Activated naive CD8-positive, alpha-beta T cell (primary cell): ENCODE data around the gene IGSF21.

Experiments
- H3K27ac Mint-ChIP-seq: one replicate; pipeline ENCODE4 v1.8.0; 2021; ENCODE audit warnings: mixed read lengths
- H3K27me3 Mint-ChIP-seq: one replicate; pipeline ENCODE4 v1.8.0; 2021; ENCODE audit warnings: mixed read lengths
- H3K36me3 Mint-ChIP-seq: one replicate; pipeline ENCODE4 v1.8.0; 2021; ENCODE audit warnings: mixed read lengths
- H3K4me1 Mint-ChIP-seq: one replicate; pipeline ENCODE4 v1.8.0; 2021; ENCODE audit warnings: low read depth, mixed read lengths
- H3K4me3 Mint-ChIP-seq: one replicate; pipeline ENCODE4 v1.8.0; 2021; ENCODE audit warnings: mild to moderate bottlenecking, mixed read lengths
- H3K9me3 Mint-ChIP-seq: one replicate; pipeline ENCODE4 v1.8.0; 2021; ENCODE audit warnings: low read depth, mixed read lengths

The IGSF21 gene

GRCh38 chr1:18297896-18298648 lies 190.5 kb downstream of the IGSF21 start:
- Mint-ChIP-seq H3K4me1 (no peaks in the 10 kb centered on the region), H3K9me3 (no peaks in the 10 kb centered on the region), H3K27ac (no peak overlapping the region), H3K4me3 (no peak overlapping the region), H3K36me3 (no peaks in the 10 kb centered on the region), H3K27me3 (peaks cover 23% of the 10 kb centered on the region)

- peaks cover 19% of the 10 kb centered on the region for H3K27me3 Mint-ChIP-seq
- no peaks in the 10 kb centered on the region for H3K36me3 Mint-ChIP-seq
- H3K4me1 Mint-ChIP-seq, result no peaks in the 10 kb centered on the region
- no peak overlapping the region for H3K4me3 Mint-ChIP-seq
- H3K9me3 Mint-ChIP-seq, result no peaks in the 10 kb centered on the region
- no peak overlapping the region for H3K27ac Mint-ChIP-seq
These were observed 192.1 kb downstream of the IGSF21 start for GRCh38 chr1:18299441-18300338.

- Mint-ChIP-seq H3K27ac (no peak overlapping the region), H3K4me3 (no peak overlapping the region), H3K36me3 (no peaks in the 10 kb centered on the region), H3K27me3 (peaks cover 17% of the 10 kb centered on the region), H3K4me1 (no peaks in the 10 kb centered on the region), H3K9me3 (no peaks in the 10 kb centered on the region)
These were observed 192.8 kb downstream of the IGSF21 start for GRCh38 chr1:18300376-18300775.

- Mint-ChIP-seq H3K4me3 (no peak overlapping the region), H3K27me3 (peaks cover 4% of the 10 kb centered on the region), H3K9me3 (no peaks in the 10 kb centered on the region), H3K27ac (no peak overlapping the region), H3K36me3 (no peaks in the 10 kb centered on the region), H3K4me1 (no peaks in the 10 kb centered on the region)
These were observed 195.3 kb downstream of the IGSF21 start for GRCh38 chr1:18302788-18303413.

GRCh38 chr1:18304151-18304869 lies 196.7 kb downstream of the IGSF21 start:
- peaks cover 2% of the 10 kb centered on the region for H3K27me3 Mint-ChIP-seq
- H3K9me3 Mint-ChIP-seq, result no peaks in the 10 kb centered on the region
- no peak overlapping the region for H3K4me3 Mint-ChIP-seq
- no peak overlapping the region for H3K27ac Mint-ChIP-seq
- H3K36me3 Mint-ChIP-seq, result no peaks in the 10 kb centered on the region
- no peaks in the 10 kb centered on the region for H3K4me1 Mint-ChIP-seq

- H3K4me1 Mint-ChIP-seq, result no peaks in the 10 kb centered on the region
- H3K27ac Mint-ChIP-seq, result no peak overlapping the region
- H3K4me3 Mint-ChIP-seq, result no peak overlapping the region
- no peaks in the 10 kb centered on the region for H3K27me3 Mint-ChIP-seq
- H3K9me3 Mint-ChIP-seq, result no peaks in the 10 kb centered on the region
- H3K36me3 Mint-ChIP-seq, result no peaks in the 10 kb centered on the region
These were observed 197.7 kb downstream of the IGSF21 start for GRCh38 chr1:18305182-18305795.

- peaks cover 2% of the 10 kb centered on the region for H3K27me3 Mint-ChIP-seq
- no peaks in the 10 kb centered on the region for H3K4me1 Mint-ChIP-seq
- no peak overlapping the region for H3K27ac Mint-ChIP-seq
- no peaks in the 10 kb centered on the region for H3K36me3 Mint-ChIP-seq
- H3K9me3 Mint-ChIP-seq, result no peaks in the 10 kb centered on the region
- H3K4me3 Mint-ChIP-seq, result no peak overlapping the region
These were observed 199.8 kb downstream of the IGSF21 start for GRCh38 chr1:18307329-18307898.

- no peaks in the 10 kb centered on the region for H3K9me3 Mint-ChIP-seq
- no peak overlapping the region for H3K4me3 Mint-ChIP-seq
- H3K4me1 Mint-ChIP-seq, result no peaks in the 10 kb centered on the region
- H3K27me3 Mint-ChIP-seq, result peaks cover 2% of the 10 kb centered on the region
- no peaks in the 10 kb centered on the region for H3K36me3 Mint-ChIP-seq
- H3K27ac Mint-ChIP-seq, result no peak overlapping the region
These were observed 202.1 kb downstream of the IGSF21 start for GRCh38 chr1:18309552-18310155.

GRCh38 chr1:18312961-18313360 lies 205.4 kb downstream of the IGSF21 start:
- Mint-ChIP-seq H3K36me3 (no peaks in the 10 kb centered on the region), H3K4me3 (no peak overlapping the region), H3K4me1 (no peaks in the 10 kb centered on the region), H3K9me3 (no peaks in the 10 kb centered on the region), H3K27ac (no peak overlapping the region), H3K27me3 (peaks cover 2% of the 10 kb centered on the region)

GRCh38 chr1:18313523-18313922 lies 205.9 kb downstream of the IGSF21 start:
- H3K36me3 Mint-ChIP-seq, result no peaks in the 10 kb centered on the region
- H3K27ac Mint-ChIP-seq, result no peak overlapping the region
- H3K9me3 Mint-ChIP-seq, result no peaks in the 10 kb centered on the region
- H3K4me3 Mint-ChIP-seq, result no peak overlapping the region
- no peaks in the 10 kb centered on the region for H3K4me1 Mint-ChIP-seq
- H3K27me3 Mint-ChIP-seq, result peaks cover 2% of the 10 kb centered on the region

- H3K9me3 Mint-ChIP-seq, result peaks cover 3% of the 10 kb centered on the region
- H3K4me1 Mint-ChIP-seq, result no peaks in the 10 kb centered on the region
- no peaks in the 10 kb centered on the region for H3K36me3 Mint-ChIP-seq
- H3K27ac Mint-ChIP-seq, result no peak overlapping the region
- no peak overlapping the region for H3K4me3 Mint-ChIP-seq
- H3K27me3 Mint-ChIP-seq, result peaks cover 2% of the 10 kb centered on the region
These were observed 206.8 kb downstream of the IGSF21 start for GRCh38 chr1:18314399-18314798.

- Mint-ChIP-seq H3K27ac (no peak overlapping the region), H3K4me1 (no peaks in the 10 kb centered on the region), H3K4me3 (no peak overlapping the region), H3K9me3 (peaks cover 3% of the 10 kb centered on the region), H3K27me3 (peaks cover 2% of the 10 kb centered on the region), H3K36me3 (no peaks in the 10 kb centered on the region)
These were observed 207.9 kb downstream of the IGSF21 start for GRCh38 chr1:18315449-18315848.

GRCh38 chr1:18316764-18317163 lies 209.2 kb downstream of the IGSF21 start:
- H3K36me3 Mint-ChIP-seq, result no peaks in the 10 kb centered on the region
- H3K27me3 Mint-ChIP-seq, result peaks cover 2% of the 10 kb centered on the region
- no peaks in the 10 kb centered on the region for H3K4me1 Mint-ChIP-seq
- no peak overlapping the region for H3K27ac Mint-ChIP-seq
- peaks cover 3% of the 10 kb centered on the region for H3K9me3 Mint-ChIP-seq
- no peak overlapping the region for H3K4me3 Mint-ChIP-seq

- peaks cover 3% of the 10 kb centered on the region for H3K9me3 Mint-ChIP-seq
- no peak overlapping the region for H3K4me3 Mint-ChIP-seq
- H3K27ac Mint-ChIP-seq, result no peak overlapping the region
- no peaks in the 10 kb centered on the region for H3K36me3 Mint-ChIP-seq
- peaks cover 8% of the 10 kb centered on the region for H3K27me3 Mint-ChIP-seq
- H3K4me1 Mint-ChIP-seq, result no peaks in the 10 kb centered on the region
These were observed 211.5 kb downstream of the IGSF21 start for GRCh38 chr1:18319099-18319498.
